GM18507 (cell line): ENCODE measurements around the gene HNF1B.

ENCODE experiments used
- DNase-seq: peaks from one replicate; pipeline ENCODE4 v3.0.0; 2011; ENCODE audit warnings: low read depth; ENCODE audit not compliant: insufficient read length; ENCODE audit errors: extremely low spot score
- FAIRE-seq: peaks from 2 replicates; lab custom pipeline; 2011; peaks lifted over from hg19 to GRCh38; lab: Jason Lieb, UNC

Gene HNF1B

GRCh38 chr17:37762666-37763065 is 17.8 kb upstream of the HNF1B start:
- DNase-seq, result no peak

GRCh38 chr17:37761961-37762360 is 17.1 kb upstream of the HNF1B start:
- DNase-seq, result no peak
- no peak for FAIRE-seq

More at GRCh38 chr17:37762666-37763065, 17.8 kb upstream of the HNF1B start:
- no peak for FAIRE-seq

GRCh38 chr17:37761059-37761458 is 16.2 kb upstream of the HNF1B start:
- DNase-seq (no peak), FAIRE-seq (no peak)

- no peak for FAIRE-seq
- no peak for DNase-seq
Observed at GRCh38 chr17:37759014-37759637, 14.3 kb upstream of the HNF1B start.

GRCh38 chr17:37756051-37756450 is 11.2 kb upstream of the HNF1B start:
- no peak for DNase-seq
- FAIRE-seq, result no peak

- FAIRE-seq (no peak), DNase-seq (no peak)
Observed at GRCh38 chr17:37755455-37755854, 10.6 kb upstream of the HNF1B start.

GRCh38 chr17:37754363-37754762 is 9.5 kb upstream of the HNF1B start:
- FAIRE-seq (no peak), DNase-seq (no peak)

- DNase-seq (no peak), FAIRE-seq (no peak)
Observed at GRCh38 chr17:37752482-37752881, 7.6 kb upstream of the HNF1B start.

- DNase-seq (no peak), FAIRE-seq (no peak)
Observed at GRCh38 chr17:37750768-37751475, 6.1 kb upstream of the HNF1B start.

GRCh38 chr17:37750292-37750691 is 5.4 kb upstream of the HNF1B start:
- FAIRE-seq (no peak), DNase-seq (no peak)

- FAIRE-seq, result no peak
- no peak for DNase-seq
Observed at GRCh38 chr17:37747222-37747621, 2.4 kb upstream of the HNF1B start.

- FAIRE-seq (no peak), DNase-seq (no peak)
Observed at GRCh38 chr17:37746617-37747016, 1.8 kb upstream of the HNF1B start.

- DNase-seq, result no peak
- FAIRE-seq, result no peak
Observed at GRCh38 chr17:37745801-37746426, 1.1 kb upstream of the HNF1B start.

GRCh38 chr17:37744633-37744927 is 279 bp downstream of the HNF1B start:
- no peak for FAIRE-seq
- no peak for DNase-seq

- DNase-seq (no peak), FAIRE-seq (no peak)
Observed at GRCh38 chr17:37743875-37744632, 805 bp downstream of the HNF1B start.

- FAIRE-seq (no peak), DNase-seq (no peak)
Observed at GRCh38 chr17:37743612-37743874, 1.3 kb downstream of the HNF1B start.

- FAIRE-seq, result no peak
- no peak for DNase-seq
Observed at GRCh38 chr17:37742762-37743611, 1.9 kb downstream of the HNF1B start.

- no peak for FAIRE-seq
- DNase-seq, result no peak
Observed at GRCh38 chr17:37742116-37742761, 2.6 kb downstream of the HNF1B start.

GRCh38 chr17:37741341-37742115 is 3.3 kb downstream of the HNF1B start:
- FAIRE-seq (no peak), DNase-seq (no peak)
